K562 (cell line): ENCODE results near the gene BPHL. TPM values are rescaled to one million over a fixed set of nuclear protein-coding genes. Genes with fewer than 3 reads are reported as not detected.
A peak's percentile ranks its signal among the peaks of the same experiment; 100 is the strongest.

Experiments
- BRF2 ChIP-seq: IDR thresholded peaks from 3 replicates; pipeline ENCODE4 v1.6.1; 2011; ENCODE audit warnings: borderline replicate concordance, mild to moderate bottlenecking; ENCODE audit not compliant: insufficient read length, insufficient read depth
- CEBPG ChIP-seq, 3 experiments: fragments of 200-800 bp in 1 of 3; sonication (Bioruptor generic) in 1 of 3; sonication (generic) in 1 of 3; formaldehyde crosslinking in 1 of 3; IDR thresholded peaks in 2 of 3; conservative IDR thresholded peaks in 1 of 3; 2 replicates each; pipeline versions ENCODE4 v1.6.1 to v1.8.0; 2016 to 2022; ENCODE audit warnings: missing compliant biosample characterization in 2 of 3, missing genetic modification characterization in 2 of 3, mild to moderate bottlenecking in 1 of 3, missing genetic modification reagents in 1 of 3
- CEBPZ ChIP-seq: fragments of 150-350 bp; IDR thresholded peaks from 2 replicates; pipeline ENCODE4 v1.6.1; 2014; ENCODE audit warnings: low read depth, mild to moderate bottlenecking, low read length, borderline replicate concordance
- CTCF ChIP-seq, 3 experiments: IDR thresholded peaks in 2 of 3; conservative IDR thresholded peaks in 1 of 3; 2 replicates each; pipeline ENCODE4 v1.5.1; 2011 to 2012; ENCODE audit warnings: low read length in 3 of 3, mild to moderate bottlenecking in 3 of 3, control low read depth in 2 of 3, improper control_type of control experiment in 1 of 3, inconsistent platforms in 1 of 3, low read depth in 1 of 3, mixed read lengths in 1 of 3, moderate library complexity in 1 of 3; ENCODE audit not compliant: insufficient read depth in 2 of 3
- KLF1 ChIP-seq: fragments of 450-650 bp; IDR thresholded peaks from 2 replicates; pipeline ENCODE4 v1.6.1; 2016; ENCODE audit warnings: missing genetic modification characterization, missing compliant biosample characterization
- MCM5 ChIP-seq: fragments of 450-650 bp; IDR thresholded peaks from 2 replicates; pipeline ENCODE4 v1.6.1; 2016; ENCODE audit warnings: low read depth
- MECOM ChIP-seq: fragments of 250-450 bp; sonication (Bioruptor Pico); IDR thresholded peaks from 2 replicates; pipeline ENCODE4 v1.8.0; 2022; ENCODE audit warnings: inconsistent platforms
- MTA3 ChIP-seq: fragments of 450-650 bp; formaldehyde crosslinking; IDR thresholded peaks from 2 replicates; pipeline ENCODE4 v1.6.1; 2017; ENCODE audit warnings: mild to moderate bottlenecking, borderline replicate concordance
- MYNN ChIP-seq, 2 experiments: sonication (generic); formaldehyde crosslinking in 1 of 2; IDR thresholded peaks; 2 replicates each; pipeline versions ENCODE4 v1.5.0 to v1.6.1; 2016 to 2020; ENCODE audit warnings: antibody characterized with exemption in 1 of 2, missing genetic modification reagents in 1 of 2
- NFE2L1 ChIP-seq: fragments of 450-650 bp; IDR thresholded peaks from 2 replicates; pipeline ENCODE4 v1.6.1; 2016; ENCODE audit warnings: missing genetic modification characterization, low read depth, mild to moderate bottlenecking, missing compliant biosample characterization, moderate library complexity, borderline replicate concordance
- NRF1 ChIP-seq, 2 experiments: fragments of 450-650 bp; IDR thresholded peaks in 1 of 2; conservative IDR thresholded peaks in 1 of 2; 2 replicates each; pipeline ENCODE4 v1.6.1; 2014; ENCODE audit warnings: mild to moderate bottlenecking in 2 of 2
- PCBP2 ChIP-seq: fragments of 200-400 bp; formaldehyde crosslinking; IDR thresholded peaks from 2 replicates; pipeline ENCODE4 v1.6.1; 2018; ENCODE audit warnings: low read length, low read depth, mild to moderate bottlenecking, moderate library complexity; ENCODE audit not compliant: poor library complexity, severe bottlenecking
- POLR2G ChIP-seq: fragments of 200-400 bp; formaldehyde crosslinking; IDR thresholded peaks from 2 replicates; pipeline ENCODE4 v1.6.1; 2017; ENCODE audit warnings: low read depth, mild to moderate bottlenecking, antibody characterized with exemption, low read length, moderate library complexity
- PTTG1 ChIP-seq: fragments of 450-650 bp; IDR thresholded peaks from 2 replicates; pipeline ENCODE4 v1.6.1; 2016; ENCODE audit warnings: low read depth, mild to moderate bottlenecking, missing genetic modification characterization, missing compliant biosample characterization
- SNAPC5 ChIP-seq: fragments of 250-450 bp; sonication (Bioruptor Pico); IDR thresholded peaks from 2 replicates; pipeline ENCODE4 v1.8.0; 2021; ENCODE audit warnings: moderate library complexity, mild to moderate bottlenecking, inconsistent platforms
- XRCC3 ChIP-seq: fragments of 450-650 bp; IDR thresholded peaks from 2 replicates; pipeline ENCODE4 v1.6.1; 2017; ENCODE audit warnings: mild to moderate bottlenecking, moderate library complexity
- ZKSCAN1 ChIP-seq: fragments of 150-350 bp; IDR thresholded peaks from 2 replicates; pipeline ENCODE4 v1.6.1; 2016; ENCODE audit warnings: low read depth, low read length
- ZNF197 ChIP-seq: fragments of 200-800 bp; sonication (Bioruptor generic); IDR thresholded peaks from 2 replicates; pipeline ENCODE4 v1.6.1; 2016; ENCODE audit warnings: low read depth, missing genetic modification characterization, missing compliant biosample characterization
- polyA plus RNA-seq, 8 experiments: library from polyadenylated mRNA; depleted of rRNA in 4 of 8; stranded (reverse) in 5 of 8; unstranded in 3 of 8; fragments of >200 nt; fragmentation: Nextera tagmentation in 2 of 8; fragmentation: Illumina TruSeq in 1 of 8; extraction: Ambion mirVana in 2 of 8; extraction: Trizol in 1 of 8; gene quantifications; 2 replicates each; pipeline versions ENCODE4 v1.2.1 to v1.2.3, GENCODE V29; 2011 to 2014; ENCODE audit warnings: inconsistent platforms in 1 of 8, missing spikeins in 1 of 8
- total RNA-seq, 7 experiments: library from RNA; depleted of rRNA in 6 of 7; stranded (reverse); fragments of >200 nt in 6 of 7; fragmentation: Illumina TruSeq in 2 of 7; extraction: Trizol in 2 of 7; gene quantifications; 2 replicates each; pipeline versions ENCODE4 v1.2.1 to v1.2.3, GENCODE V29; 2011 to 2021; ENCODE audit warnings: low replicate concordance in 1 of 7

The BPHL gene
- total and polyA plus RNA-seq, 9 of the 15 experiments (the other 6 are each of a cell fraction or from before 2014, with no cell fraction given) = 3.5 to 17.4 (median 8.2) TPM

- TF ChIP-seq POLR2G (peak; percentile 62; the same call in 1 of the 2 replicates), KLF1 (tag) (no peak), PTTG1 (no peak), MCM5 (no peak), ZNF197 (CRISPR knock-in tag) (no peak; the same call in 1 of the 2 replicates), ZKSCAN1 (no peak), SNAPC5 (CRISPR knock-in tag) (no peak), CEBPG (CRISPR knock-in tag; IDR thresholded peaks at IDR 0.05) (no peak), CEBPG (tag; conservative IDR thresholded peaks at IDR 0.05 in 1 of 2, IDR thresholded peaks at IDR 0.05 in 1 of 2) (no peak), NRF1 (conservative IDR thresholded peaks at IDR 0.05 in 1 of 2, IDR thresholded peaks at IDR 0.05 in 1 of 2) (no peak; a peak in 1 of 4 replicates), MYNN (IDR thresholded peaks at IDR 0.05) (no peak), MYNN (CRISPR knock-in tag; IDR thresholded peaks at IDR 0.05) (no peak), CEBPZ (no peak), NFE2L1 (tag) (no peak), XRCC3 (no peak), CTCF (IDR thresholded peaks at IDR 0.05 in 2 of 3, conservative IDR thresholded peaks at IDR 0.05 in 1 of 3; ENCODE audit: insufficient read depth in 2 of 3, low read depth in 1 of 3, low read length in 3 of 3) (peak; percentile 49 to 52 (median 51); a peak in 4 of 6 replicates), MTA3 (peak; percentile 30; the same call in 1 of the 2 replicates), BRF2 (no peak), MECOM (CRISPR knock-in tag) (0 out of 2 replicates have a peak, but pooled peaks have one; percentile 12), PCBP2 (no peak)
Measured at GRCh38 chr6:3195695-3196497, 77.4 kb downstream of the BPHL start (continued).
